Activated T-cell treated with anti-CD3 and anti-CD28 coated beads, Interleukin-2, amount 50 U/mL, for 4 hours (primary cell): Measurements from ENCODE around the gene NSUN4. TPM values are rescaled to one million over a fixed set of nuclear protein-coding genes. Genes with fewer than 3 reads are reported as not detected.

ENCODE experiments used
- ATAC-seq, 2 donors: fragments of 200-7000 bp; cut with Tn5 transposase; one replicate each; pipeline ENCODE4 v1.10.0; 2021
- DNase-seq: peaks from one replicate; pipeline ENCODE4 v3.0.0-alpha.2; 2020
- H3K27me3 Mint-ChIP-seq: one replicate; pipeline ENCODE4 v1.8.0; 2021; ENCODE audit warnings: low read depth, mixed read lengths
- H3K36me3 Mint-ChIP-seq: one replicate; pipeline ENCODE4 v1.8.0; 2022; ENCODE audit warnings: mixed read lengths; ENCODE audit not compliant: insufficient read depth
- H3K4me1 Mint-ChIP-seq: one replicate; pipeline ENCODE4 v1.8.0; 2021; ENCODE audit warnings: low read depth, mixed read lengths
- H3K4me3 Mint-ChIP-seq: one replicate; pipeline ENCODE4 v1.8.0; 2021; ENCODE audit warnings: mild to moderate bottlenecking, moderate library complexity, mixed read lengths
- H3K9me3 Mint-ChIP-seq: one replicate; pipeline ENCODE4 v1.8.0; 2021; ENCODE audit warnings: mixed read lengths
- total RNA-seq, 3 donors: library from RNA; stranded (reverse); gene quantifications; one replicate each; pipeline ENCODE4 v1.2.1, GENCODE V29; 2021

NSUN4 gene
- total RNA-seq, 3 donors from 2014 or later: 42.2 to 44.1 (median 44.0) TPM

GRCh38 chr1:46401154-46401913 is 60.7 kb downstream of the NSUN4 start:
- Mint-ChIP-seq H3K9me3 (no peaks in the 10 kb centered on the region), H3K4me1 (no peaks in the 10 kb centered on the region), H3K36me3 (peaks cover 2% of the 10 kb centered on the region), H3K4me3 (no peak overlapping the region), H3K27me3 (peaks cover 4% of the 10 kb centered on the region)
- ATAC-seq: no peak
- DNase-seq: no peak

- peaks cover 1% of the 10 kb centered on the region for H3K27me3 Mint-ChIP-seq
- no peak for ATAC-seq
- peaks cover 2% of the 10 kb centered on the region for H3K36me3 Mint-ChIP-seq
Measured at GRCh38 chr1:46401964-46402626, 61.5 kb downstream of the NSUN4 start.

GRCh38 chr1:46403916-46404315 is 63.3 kb downstream of the NSUN4 start:
- Mint-ChIP-seq H3K36me3 (peaks cover 2% of the 10 kb centered on the region), H3K9me3 (no peaks in the 10 kb centered on the region), H3K27me3 (no peaks in the 10 kb centered on the region), H3K4me1 (peaks cover 4% of the 10 kb centered on the region), H3K4me3 (no peak overlapping the region)
- no peak for DNase-seq
- ATAC-seq: no peak

More at GRCh38 chr1:46401964-46402626, 61.5 kb downstream of the NSUN4 start:
- Mint-ChIP-seq H3K4me3 (no peak overlapping the region), H3K9me3 (no peaks in the 10 kb centered on the region), H3K4me1 (peaks cover 1% of the 10 kb centered on the region)
- DNase-seq: no peak

GRCh38 chr1:46404482-46405196 is 64.0 kb downstream of the NSUN4 start:
- Mint-ChIP-seq H3K9me3 (no peaks in the 10 kb centered on the region), H3K4me1 (peaks cover 4% of the 10 kb centered on the region), H3K36me3 (peaks cover 2% of the 10 kb centered on the region), H3K4me3 (no peak overlapping the region), H3K27me3 (no peaks in the 10 kb centered on the region)
- ATAC-seq (no peak), DNase-seq (no peak)

GRCh38 chr1:46405197-46405555 is 64.6 kb downstream of the NSUN4 start:
- Mint-ChIP-seq H3K27me3 (no peaks in the 10 kb centered on the region), H3K4me3 (no peak overlapping the region), H3K4me1 (peaks cover 4% of the 10 kb centered on the region), H3K36me3 (peaks cover 2% of the 10 kb centered on the region), H3K9me3 (no peaks in the 10 kb centered on the region)
- DNase-seq: no peak
- ATAC-seq: no peak

GRCh38 chr1:46405724-46406123 is 65.1 kb downstream of the NSUN4 start:
- no peaks in the 10 kb centered on the region for H3K27me3 Mint-ChIP-seq
- no peaks in the 10 kb centered on the region for H3K9me3 Mint-ChIP-seq
- DNase-seq: no peak
- H3K4me3 Mint-ChIP-seq: no peak overlapping the region
- no peak for ATAC-seq
- H3K4me1 Mint-ChIP-seq: peaks cover 4% of the 10 kb centered on the region
- peaks cover 2% of the 10 kb centered on the region for H3K36me3 Mint-ChIP-seq

- ATAC-seq (no peak), DNase-seq (no peak)
- Mint-ChIP-seq H3K4me3 (no peak overlapping the region), H3K27me3 (no peaks in the 10 kb centered on the region), H3K4me1 (peaks cover 4% of the 10 kb centered on the region), H3K36me3 (peaks cover 2% of the 10 kb centered on the region), H3K9me3 (no peaks in the 10 kb centered on the region)
Measured at GRCh38 chr1:46406881-46407608, 66.4 kb downstream of the NSUN4 start.

GRCh38 chr1:46407636-46408035 is 67.0 kb downstream of the NSUN4 start:
- Mint-ChIP-seq H3K36me3 (peaks cover 2% of the 10 kb centered on the region), H3K27me3 (no peaks in the 10 kb centered on the region), H3K4me3 (no peak overlapping the region), H3K9me3 (no peaks in the 10 kb centered on the region), H3K4me1 (peaks cover 4% of the 10 kb centered on the region)
- DNase-seq: no peak
- ATAC-seq: no peak

GRCh38 chr1:46408356-46409062 is 67.9 kb downstream of the NSUN4 start:
- Mint-ChIP-seq H3K36me3 (peaks cover under 1% of the 10 kb centered on the region), H3K27me3 (no peaks in the 10 kb centered on the region), H3K4me3 (no peak overlapping the region), H3K4me1 (peaks cover 4% of the 10 kb centered on the region), H3K9me3 (no peaks in the 10 kb centered on the region)
- DNase-seq (no peak), ATAC-seq (no peak)

- ATAC-seq: no peak
- Mint-ChIP-seq H3K4me3 (no peak overlapping the region), H3K27me3 (no peaks in the 10 kb centered on the region), H3K36me3 (no peaks in the 10 kb centered on the region), H3K9me3 (no peaks in the 10 kb centered on the region), H3K4me1 (peaks cover 4% of the 10 kb centered on the region)
- no peak for DNase-seq
Measured at GRCh38 chr1:46409063-46409372, 68.4 kb downstream of the NSUN4 start.

GRCh38 chr1:46410156-46411009 is 69.8 kb downstream of the NSUN4 start:
- Mint-ChIP-seq H3K9me3 (no peaks in the 10 kb centered on the region), H3K27me3 (no peaks in the 10 kb centered on the region), H3K4me3 (no peak overlapping the region), H3K4me1 (peaks cover 4% of the 10 kb centered on the region), H3K36me3 (no peaks in the 10 kb centered on the region)
- ATAC-seq (no peak), DNase-seq (no peak)

GRCh38 chr1:46411010-46411405 is 70.4 kb downstream of the NSUN4 start:
- ATAC-seq (no peak), DNase-seq (no peak)
- Mint-ChIP-seq H3K4me3 (no peak overlapping the region), H3K9me3 (no peaks in the 10 kb centered on the region), H3K4me1 (peaks cover 8% of the 10 kb centered on the region), H3K36me3 (no peaks in the 10 kb centered on the region), H3K27me3 (no peaks in the 10 kb centered on the region)
